Mesodermal cell (in vitro differentiated cells): Measurements from ENCODE around the gene STYXL1.
A peak's percentile ranks its signal among the peaks of the same experiment; 100 is the strongest.
"Not testable (repeated sequence)": the region's sequence is repeated elsewhere in the genome, so short reads cannot be mapped to it uniquely, and the experiment has no call there.

ENCODE experiments used
- H3K27ac ChIP-seq: 2 replicates; pipeline ENCODE4 v1.7.0; 2013; ENCODE audit warnings: mild to moderate bottlenecking, low read depth, low read length, moderate library complexity; ENCODE audit not compliant: severe bottlenecking
- H3K36me3 ChIP-seq: 2 replicates; pipeline ENCODE4 v1.7.1; 2013; ENCODE audit warnings: mild to moderate bottlenecking, low read length, moderate library complexity; ENCODE audit not compliant: control insufficient read depth, insufficient read depth
- H3K4me1 ChIP-seq: one replicate; pipeline ENCODE4 v1.7.1; 2013; ENCODE audit warnings: mild to moderate bottlenecking, low read length; ENCODE audit not compliant: insufficient read depth, control insufficient read depth, poor library complexity, severe bottlenecking
- H3K4me3 ChIP-seq: 2 replicates; pipeline ENCODE4 v1.7.0; 2013; ENCODE audit warnings: low read length, control low read depth, mild to moderate bottlenecking; ENCODE audit not compliant: insufficient read depth, poor library complexity, severe bottlenecking; ENCODE audit errors: extremely low read depth
- H3K9me3 ChIP-seq: 2 replicates; pipeline ENCODE4 v1.7.1; 2013; ENCODE audit warnings: mild to moderate bottlenecking, low read length, moderate library complexity; ENCODE audit not compliant: control insufficient read depth
- WGBS, 2 experiments: methylation state at CpG; one replicate each; pipeline ENCODE4 v1.1.5; 2013; ENCODE audit warnings: missing lambda C conversion rate in 2 of 2; ENCODE audit not compliant: insufficient coverage in 2 of 2; 5-methylcytosine and 5-hydroxymethylcytosine counted together

STYXL1 gene

GRCh38 chr7:76054123-76055120, 6.6 kb upstream of the STYXL1 start:
- Histone ChIP-seq H3K9me3 (no peaks in the 10 kb centered on the region), H3K4me3 (no peak overlapping the region), H3K27ac (peak overlapping the region; percentile 10), H3K36me3 (peaks cover 76% of the 10 kb centered on the region), H3K4me1 (peaks cover 12% of the 10 kb centered on the region)
- WGBS, 2 experiments: 93 to 97% methylated on average over 15 to 16 of the region's 18 CpGs

DNA sequence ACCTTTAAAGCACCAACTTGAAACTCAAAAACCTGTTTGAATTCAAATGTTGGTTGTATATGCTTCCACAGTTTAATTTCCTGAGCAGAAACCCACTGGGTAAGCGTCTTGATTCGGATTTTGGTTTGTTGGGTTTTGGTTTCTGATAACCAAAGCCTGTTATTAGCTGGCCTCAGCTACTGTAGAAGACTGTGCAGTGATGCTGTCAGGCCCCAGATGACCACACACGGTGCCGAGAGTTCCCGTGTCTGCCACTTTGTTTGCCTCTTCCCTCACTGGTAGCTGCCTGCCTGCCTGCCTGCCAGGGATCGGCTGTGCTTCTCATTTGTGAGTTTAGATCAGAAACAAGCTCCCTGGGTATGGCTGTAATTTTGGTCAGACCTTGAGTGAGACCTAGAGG, 5.7 kb upstream of the STYXL1 start:
- H3K36me3 ChIP-seq: peaks cover 67% of the 10 kb centered on the region
- no peaks in the 10 kb centered on the region for H3K9me3 ChIP-seq
- 93 to 96% methylated on average over 5 to 6 of the region's 6 CpGs for WGBS, 2 experiments
- H3K27ac ChIP-seq: no peak overlapping the region
- no peak overlapping the region for H3K4me3 ChIP-seq
- peaks cover 12% of the 10 kb centered on the region for H3K4me1 ChIP-seq

DNA sequence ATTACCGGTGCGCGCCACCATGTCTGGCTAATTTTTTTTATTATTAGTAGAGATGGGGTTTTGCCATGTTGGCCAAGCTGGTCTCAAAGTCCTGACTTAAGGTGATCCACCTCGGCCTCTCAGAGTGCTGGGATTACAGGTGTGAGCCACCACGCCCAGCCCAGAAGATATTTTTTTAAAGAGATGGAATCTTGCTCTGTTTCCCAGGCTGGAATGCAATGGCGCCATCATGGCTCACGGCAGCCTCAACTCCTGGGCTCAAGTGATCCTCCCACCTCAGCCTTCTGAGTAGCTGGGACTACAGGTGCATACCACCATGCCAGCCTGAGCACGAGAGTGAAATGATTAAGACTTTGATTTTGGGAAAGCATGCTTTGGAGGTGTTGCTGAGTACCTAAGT, 4.9 kb upstream of the STYXL1 start:
- 90 to 92% methylated on average over 4 to 8 of the region's 8 CpGs for WGBS, 2 experiments
- not testable (repeated sequence) for H3K9me3 ChIP-seq, H3K4me3 ChIP-seq, H3K27ac ChIP-seq
- H3K4me1 ChIP-seq: peaks cover 12% of the 10 kb centered on the region
- peaks cover 59% of the 10 kb centered on the region for H3K36me3 ChIP-seq

DNA sequence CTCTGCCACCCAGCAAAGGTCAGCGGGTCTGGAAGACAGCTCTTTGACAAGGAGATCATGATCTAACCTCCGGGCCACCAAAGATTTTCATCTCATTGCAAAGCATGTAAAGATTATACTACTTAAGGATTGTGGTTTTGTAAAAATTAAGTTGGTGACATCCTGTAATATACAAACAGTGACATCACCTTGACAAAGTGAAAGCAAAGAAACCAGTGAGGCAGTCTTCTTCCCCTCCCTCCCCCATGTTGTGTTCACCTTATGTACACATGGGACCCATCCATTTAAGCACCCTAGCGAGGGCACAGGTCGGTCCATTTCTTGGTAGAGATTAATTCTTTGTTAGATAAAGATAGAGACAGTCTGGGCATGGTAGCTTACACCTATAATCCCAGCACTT, 4.0 kb upstream of the STYXL1 start:
- 100% methylated on average over 1 of the region's 4 CpGs for WGBS, 2 experiments

DNA sequence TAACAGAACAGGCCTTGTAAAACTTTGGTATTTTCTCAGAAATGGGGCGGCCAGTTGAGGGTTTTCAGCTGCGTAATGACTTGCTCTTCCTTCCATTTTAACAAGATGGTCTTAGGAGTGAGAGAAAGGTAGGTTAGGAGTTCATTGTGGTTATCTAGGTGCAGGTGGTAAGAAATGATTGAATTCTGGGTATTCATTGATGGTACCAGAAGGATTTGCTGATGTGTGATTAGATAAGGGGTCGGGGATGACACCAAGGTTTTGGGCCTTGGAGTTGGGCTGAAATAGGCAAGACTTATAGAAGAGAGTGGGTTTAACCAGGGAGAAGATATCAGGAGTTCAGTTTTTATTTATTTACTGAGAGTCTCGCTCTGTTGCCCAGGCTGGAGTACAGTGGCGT, 2.7 kb upstream of the STYXL1 start:
- peaks cover 45% of the 10 kb centered on the region for H3K36me3 ChIP-seq
- WGBS, 2 experiments: 96 to 100% methylated on average over 4 to 5 of the region's 5 CpGs
- no peak overlapping the region for H3K4me3 ChIP-seq
- no peak overlapping the region for H3K27ac ChIP-seq
- H3K9me3 ChIP-seq: no peaks in the 10 kb centered on the region
- peaks cover 17% of the 10 kb centered on the region for H3K4me1 ChIP-seq

More for the DNA sequence above, 4.0 kb upstream of the STYXL1 start:
- H3K4me3 ChIP-seq: no peak overlapping the region
- H3K27ac ChIP-seq: no peak overlapping the region
- H3K4me1 ChIP-seq: peaks cover 12% of the 10 kb centered on the region
- peaks cover 51% of the 10 kb centered on the region for H3K36me3 ChIP-seq
- H3K9me3 ChIP-seq: no peaks in the 10 kb centered on the region

- H3K4me1 ChIP-seq: peaks cover 15% of the 10 kb centered on the region
- no peak overlapping the region for H3K27ac ChIP-seq
- H3K36me3 ChIP-seq: peaks cover 34% of the 10 kb centered on the region
- H3K4me3 ChIP-seq: peak overlapping the region; percentile 99
- WGBS, 2 experiments: 96 to 100% methylated on average over 4 of the region's 6 CpGs
- H3K9me3 ChIP-seq: no peaks in the 10 kb centered on the region
Observed at GRCh38 chr7:76049295-76049694, 1.5 kb upstream of the STYXL1 start.

GRCh38 chr7:76048668-76048988, 828 bp upstream of the STYXL1 start:
- Histone ChIP-seq H3K4me3 (peak overlapping the region; percentile 99), H3K36me3 (peaks cover 27% of the 10 kb centered on the region), H3K27ac (peak overlapping the region; percentile 90), H3K4me1 (peaks cover 10% of the 10 kb centered on the region), H3K9me3 (no peaks in the 10 kb centered on the region)
- 2 to 3% methylated on average over 7 to 8 of the region's 9 CpGs for WGBS, 2 experiments

DNA sequence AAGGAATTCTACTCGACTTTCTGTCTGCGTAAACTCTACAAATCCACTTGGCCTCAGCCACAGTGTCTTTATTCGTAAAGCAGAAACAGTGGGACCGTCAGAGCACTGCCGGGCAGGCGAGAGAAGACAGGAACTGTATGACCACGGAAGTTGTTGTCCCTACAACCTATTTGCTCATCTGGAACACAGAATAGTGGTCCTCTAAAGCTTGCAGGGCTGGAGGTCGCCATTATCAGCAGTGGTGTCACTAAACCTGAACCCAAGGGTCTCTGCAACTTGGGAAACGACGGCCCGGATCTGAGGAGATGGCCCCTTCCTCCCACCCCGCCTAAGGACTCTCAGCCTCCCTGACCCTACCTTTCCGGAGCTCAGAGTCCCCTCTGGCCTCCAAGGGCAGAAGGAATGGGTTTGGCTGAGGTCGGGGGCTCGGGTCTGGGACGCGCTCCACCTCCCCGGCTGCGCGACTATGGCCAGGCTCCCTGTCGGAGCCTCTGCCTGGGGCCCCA, 442 bp downstream of the STYXL1 start:
- Histone ChIP-seq H3K9me3 (no peaks in the 10 kb centered on the region), H3K4me3 (peak overlapping the region; percentile 99), H3K27ac (peak overlapping the region; percentile 90), H3K36me3 (peaks cover 20% of the 10 kb centered on the region), H3K4me1 (peaks cover 7% of the 10 kb centered on the region)
- 5% methylated on average over 16 to 20 of the region's 21 CpGs for WGBS, 2 experiments

- Histone ChIP-seq H3K9me3 (no peaks in the 10 kb centered on the region), H3K27ac (no peak overlapping the region), H3K4me3 (no peak overlapping the region), H3K36me3 (peaks cover 26% of the 10 kb centered on the region), H3K4me1 (peaks cover 7% of the 10 kb centered on the region)
- WGBS, 2 experiments: 95% methylated on average over 6 to 7 of the region's 7 CpGs
Observed at GRCh38 chr7:76044375-76044865, 3.4 kb downstream of the STYXL1 start.

GRCh38 chr7:76040126-76040525, 7.7 kb downstream of the STYXL1 start:
- H3K4me3 ChIP-seq: no peak overlapping the region
- H3K9me3 ChIP-seq: no peaks in the 10 kb centered on the region
- no peaks in the 10 kb centered on the region for H3K4me1 ChIP-seq
- H3K36me3 ChIP-seq: peaks cover 19% of the 10 kb centered on the region
- WGBS, 2 experiments: 91 to 97% methylated on average over 6 of the region's 6 CpGs
- H3K27ac ChIP-seq: no peak overlapping the region

DNA sequence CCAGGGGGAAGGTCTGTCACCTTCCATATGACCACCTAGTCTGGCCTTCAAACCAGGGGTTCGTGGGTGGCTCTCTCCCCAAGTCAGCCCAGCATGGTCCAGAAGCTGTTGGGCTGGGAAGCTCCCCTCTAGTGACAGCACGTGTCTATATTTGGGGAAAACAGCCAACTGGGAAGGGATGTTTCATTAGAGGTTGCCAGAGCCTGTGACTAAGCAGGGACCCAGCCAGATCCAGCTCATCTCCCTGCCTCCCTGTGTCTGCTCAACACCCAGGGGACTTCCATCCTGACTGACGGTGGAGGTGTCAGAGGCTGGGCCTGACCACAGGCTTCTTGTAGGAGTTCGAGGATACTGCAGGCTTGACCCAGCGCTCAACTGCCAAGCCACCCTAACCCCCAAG, 10.5 kb downstream of the STYXL1 start:
- H3K4me1 ChIP-seq: no peaks in the 10 kb centered on the region
- H3K4me3 ChIP-seq: no peak overlapping the region
- no peaks in the 10 kb centered on the region for H3K9me3 ChIP-seq
- no peak overlapping the region for H3K27ac ChIP-seq
- WGBS, 2 experiments: 98 to 100% methylated on average over 4 to 5 of the region's 5 CpGs
- peaks cover 15% of the 10 kb centered on the region for H3K36me3 ChIP-seq
